K562 (cell line): Measurements from ENCODE around the gene ODF2. TPM values are rescaled to one million over a fixed set of nuclear protein-coding genes. Genes with fewer than 3 reads are reported as not detected.

Experiments
- ATAC-seq: fragments of 200-7000 bp; cut with Tn5 transposase; 3 replicates; pipeline ENCODE4 v1.9.1; 2020; ENCODE audit warnings: moderate library complexity
- BruUV-seq: library from RNA; stranded (reverse); fragments of 400-500 nt; replicated peaks from 2 replicates; lab custom pipeline; 2021; lab: Mats Ljungman, UMichigan
- CTCF ChIA-PET: fragments of 300-600 bp; formaldehyde crosslinking; extraction: SDS; loops from one replicate; lab custom pipeline; 2021; ENCODE audit warnings: low intra/inter-chr PET ratio; lab: Yijun Ruan, JAX
- POLR2A ChIA-PET: fragments of 300-600, 350-650 bp; sonication (Branson Sonifier 250); formaldehyde crosslinking; extraction: SDS; loops from one replicate; lab custom pipeline; 2021; ENCODE audit warnings: antibody characterized with exemption, inconsistent platforms; lab: Yijun Ruan, JAX
- DNase-seq, 4 experiments: peaks; one replicate each; pipeline versions ENCODE4 v3.0.0 to v3.0.0-alpha.2; 2011 to 2018; ENCODE audit warnings: low spot score in 3 of 4, mixed read lengths in 3 of 4; ENCODE audit errors: extremely low read depth in 1 of 4
- FAIRE-seq: peaks from 2 replicates; lab custom pipeline; 2011; peaks lifted over from hg19 to GRCh38; lab: Jason Lieb, UNC
- H2AFZ ChIP-seq: 2 replicates; pipeline ENCODE4 v1.6.0; 2011; ENCODE audit warnings: low read depth, low read length, control low read depth, inconsistent platforms
- H3K27ac ChIP-seq: fragments of 200-600 bp; 3 replicates; pipeline ENCODE4 v1.8.0; 2011; ENCODE audit warnings: low read depth, mild to moderate bottlenecking, control low read depth, inconsistent platforms, low read length, moderate library complexity, mixed read lengths; ENCODE audit errors: extremely low read depth
- H3K27me3 ChIP-seq, 2 experiments: fragments of 300-600 bp in 1 of 2; 2 replicates in 1 of 2; 3 replicates in 1 of 2; pipeline versions ENCODE4 v1.6.0 to v1.8.0; 2011; ENCODE audit warnings: inconsistent platforms in 2 of 2, low read length in 2 of 2, mild to moderate bottlenecking in 1 of 2, mixed read lengths in 1 of 2, moderate library complexity in 1 of 2; ENCODE audit not compliant: control insufficient read depth in 2 of 2, insufficient read depth in 2 of 2
- H3K36me3 ChIP-seq: fragments of 300-600 bp; 3 replicates; pipeline ENCODE4 v1.8.0; 2011; ENCODE audit warnings: mild to moderate bottlenecking, low read length, inconsistent platforms; ENCODE audit not compliant: control insufficient read depth, insufficient read depth
- H3K4me1 ChIP-seq, 2 experiments: fragments of 200-600 bp in 1 of 2; replicated peaks in 1 of 2; 2 replicates in 1 of 2; 3 replicates in 1 of 2; pipeline versions ENCODE4 v1.5.1 to v1.8.0; 2011; ENCODE audit warnings: inconsistent platforms in 2 of 2, low read length in 2 of 2, mild to moderate bottlenecking in 1 of 2, mixed read lengths in 1 of 2, moderate library complexity in 1 of 2; ENCODE audit not compliant: control insufficient read depth in 2 of 2, insufficient read depth in 2 of 2
- H3K4me2 ChIP-seq: 2 replicates; pipeline ENCODE4 v1.6.1; 2011; ENCODE audit warnings: low read length, control low read depth, inconsistent platforms, mixed read lengths; ENCODE audit not compliant: insufficient read depth
- H3K4me3 ChIP-seq: fragments of 200-600 bp; sonication (generic), shearing (Covaris generic); 2 replicates; pipeline ENCODE4 v1.5.1; 2016; ENCODE audit warnings: control low read depth, inconsistent platforms
- H3K79me2 ChIP-seq: fragments of 200-600 bp; 3 replicates; pipeline ENCODE4 v1.8.0; 2011; ENCODE audit warnings: low read length, inconsistent platforms; ENCODE audit not compliant: control insufficient read depth, insufficient read depth
- H3K9ac ChIP-seq, 2 experiments: 2 replicates each; pipeline versions ENCODE4 v1.6.0 to v1.6.1; 2011; ENCODE audit warnings: low read depth in 2 of 2, low read length in 2 of 2, control low read depth in 1 of 2, inconsistent platforms in 1 of 2, mild to moderate bottlenecking in 1 of 2, mixed read lengths in 1 of 2; ENCODE audit not compliant: insufficient read depth in 1 of 2
- H3K9me1 ChIP-seq: one replicate; pipeline ENCODE4 v1.6.0; 2011; ENCODE audit warnings: inconsistent platforms, mild to moderate bottlenecking, low read length, moderate library complexity; ENCODE audit not compliant: control insufficient read depth, insufficient read depth
- H3K9me3 ChIP-seq: replicated peaks from 2 replicates; pipeline ENCODE4 v1.5.1; 2011; ENCODE audit warnings: low read depth, low read length, inconsistent platforms; ENCODE audit not compliant: control insufficient read depth, insufficient read depth
- H4K20me1 ChIP-seq: replicated peaks from 2 replicates; pipeline ENCODE4 v1.6.1; 2011; ENCODE audit warnings: low read length, inconsistent platforms, mixed read lengths; ENCODE audit not compliant: control insufficient read depth, insufficient read depth
- DDX20 ChIP-seq: fragments of 450-650 bp; IDR thresholded peaks from 2 replicates; pipeline ENCODE4 v1.6.1; 2016; ENCODE audit warnings: missing genetic modification characterization, low read depth, mild to moderate bottlenecking, missing compliant biosample characterization, moderate library complexity
- FOXO4 ChIP-seq: fragments of 450-650 bp; formaldehyde crosslinking; IDR thresholded peaks from 2 replicates; pipeline ENCODE4 v1.4.0; 2020; ENCODE audit warnings: mild to moderate bottlenecking, moderate library complexity
- HNRNPK ChIP-seq: fragments of 200-400 bp; formaldehyde crosslinking; IDR thresholded peaks from one replicate; pipeline ENCODE4 v1.6.1; 2018; ENCODE audit warnings: mild to moderate bottlenecking, low read depth, low read length; ENCODE audit not compliant: poor library complexity, severe bottlenecking
- ILF3 ChIP-seq: fragments of 450-650 bp; IDR thresholded peaks from 2 replicates; pipeline ENCODE4 v1.6.1; 2018; ENCODE audit warnings: antibody characterized with exemption, mild to moderate bottlenecking, moderate library complexity, borderline replicate concordance
- MCM7 ChIP-seq, 2 experiments: fragments of 450-650 bp; IDR thresholded peaks; 2 replicates each; pipeline ENCODE4 v1.6.1; 2016 to 2018
- NR0B1 ChIP-seq: fragments of 450-650 bp; IDR thresholded peaks from one replicate; pipeline ENCODE4 v1.6.1; 2018; ENCODE audit warnings: mild to moderate bottlenecking, moderate library complexity; ENCODE audit not compliant: partially characterized antibody
- TCF15 ChIP-seq: fragments of 250-450 bp; sonication (Bioruptor Pico); IDR thresholded peaks from 2 replicates; pipeline ENCODE4 v1.8.0; 2022; ENCODE audit warnings: moderate library complexity, mild to moderate bottlenecking, inconsistent platforms
- ZNF518B ChIP-seq: fragments of 250-450 bp; sonication (Bioruptor Pico); IDR thresholded peaks from 2 replicates; pipeline ENCODE4 v1.5.0; 2021; ENCODE audit warnings: mild to moderate bottlenecking, moderate library complexity
- ZSCAN32 ChIP-seq: fragments of 450-650 bp; formaldehyde crosslinking; IDR thresholded peaks from 2 replicates; pipeline ENCODE4 v1.4.0; 2020; ENCODE audit warnings: mild to moderate bottlenecking, moderate library complexity
- WGBS: fragments of 100-300 bp; shearing (Covaris generic); methylation state at CpG from one replicate; pipeline ENCODE4 v1.1.6; 2016; ENCODE audit warnings: low coverage, mixed read lengths; ENCODE audit not compliant: insufficient coverage; ENCODE audit errors: missing lambda C conversion rate; 5-methylcytosine and 5-hydroxymethylcytosine counted together
- in situ Hi-C: fragments of 300-500 bp; cut with MboI; formaldehyde crosslinking; loops from 4 replicates; pipeline ENCODE4 v1.15.0; 2018; ENCODE audit warnings: inconsistent platforms, mixed read lengths
- intact Hi-C: fragments of 100-400 bp; cut with micrococcal nuclease; formaldehyde crosslinking; loops from 2 replicates; pipeline ENCODE4 v1.14.2; 2022
- polyA plus RNA-seq, 8 experiments: library from polyadenylated mRNA; depleted of rRNA in 4 of 8; stranded (reverse) in 5 of 8; unstranded in 3 of 8; fragments of >200 nt; fragmentation: Nextera tagmentation in 2 of 8; fragmentation: Illumina TruSeq in 1 of 8; extraction: Ambion mirVana in 2 of 8; extraction: Trizol in 1 of 8; gene quantifications; 2 replicates each; pipeline versions ENCODE4 v1.2.1 to v1.2.3, GENCODE V29; 2011 to 2014; ENCODE audit warnings: inconsistent platforms in 1 of 8, missing spikeins in 1 of 8
- total RNA-seq, 7 experiments: library from RNA; depleted of rRNA in 6 of 7; stranded (reverse); fragments of >200 nt in 6 of 7; fragmentation: Illumina TruSeq in 2 of 7; extraction: Trizol in 2 of 7; gene quantifications; 2 replicates each; pipeline versions ENCODE4 v1.2.1 to v1.2.3, GENCODE V29; 2011 to 2021; ENCODE audit warnings: low replicate concordance in 1 of 7
- TF ChIP-seq, protein P1 (sequence below): sonication (generic); formaldehyde crosslinking; IDR thresholded peaks from 2 replicates; pipeline ENCODE4 v1.8.0; 2023; ENCODE audit warnings: mild to moderate bottlenecking, missing genetic modification reagents

The ODF2 gene
- total and polyA plus RNA-seq, 9 of the 15 experiments (the other 6 are each of a cell fraction or from before 2014, with no cell fraction given): 16.5 to 83.2 (median 69.7) TPM

GRCh38 chr9:128459011-128459410 lies 3.2 kb downstream of the ODF2 start:
- in situ Hi-C loops: no loop called here
- no peak for ATAC-seq
- CTCF ChIA-PET: no interaction called here
- TF ChIP-seq FOXO4: no peak
- TF ChIP-seq HNRNPK: no peak
- TF ChIP-seq ZSCAN32: no peak
- no peak for TF ChIP-seq TCF15 (CRISPR knock-in tag)
- TF ChIP-seq ZNF518B (CRISPR knock-in tag): no peak
- no peak for TF ChIP-seq DDX20
- TF ChIP-seq, protein P1, sequence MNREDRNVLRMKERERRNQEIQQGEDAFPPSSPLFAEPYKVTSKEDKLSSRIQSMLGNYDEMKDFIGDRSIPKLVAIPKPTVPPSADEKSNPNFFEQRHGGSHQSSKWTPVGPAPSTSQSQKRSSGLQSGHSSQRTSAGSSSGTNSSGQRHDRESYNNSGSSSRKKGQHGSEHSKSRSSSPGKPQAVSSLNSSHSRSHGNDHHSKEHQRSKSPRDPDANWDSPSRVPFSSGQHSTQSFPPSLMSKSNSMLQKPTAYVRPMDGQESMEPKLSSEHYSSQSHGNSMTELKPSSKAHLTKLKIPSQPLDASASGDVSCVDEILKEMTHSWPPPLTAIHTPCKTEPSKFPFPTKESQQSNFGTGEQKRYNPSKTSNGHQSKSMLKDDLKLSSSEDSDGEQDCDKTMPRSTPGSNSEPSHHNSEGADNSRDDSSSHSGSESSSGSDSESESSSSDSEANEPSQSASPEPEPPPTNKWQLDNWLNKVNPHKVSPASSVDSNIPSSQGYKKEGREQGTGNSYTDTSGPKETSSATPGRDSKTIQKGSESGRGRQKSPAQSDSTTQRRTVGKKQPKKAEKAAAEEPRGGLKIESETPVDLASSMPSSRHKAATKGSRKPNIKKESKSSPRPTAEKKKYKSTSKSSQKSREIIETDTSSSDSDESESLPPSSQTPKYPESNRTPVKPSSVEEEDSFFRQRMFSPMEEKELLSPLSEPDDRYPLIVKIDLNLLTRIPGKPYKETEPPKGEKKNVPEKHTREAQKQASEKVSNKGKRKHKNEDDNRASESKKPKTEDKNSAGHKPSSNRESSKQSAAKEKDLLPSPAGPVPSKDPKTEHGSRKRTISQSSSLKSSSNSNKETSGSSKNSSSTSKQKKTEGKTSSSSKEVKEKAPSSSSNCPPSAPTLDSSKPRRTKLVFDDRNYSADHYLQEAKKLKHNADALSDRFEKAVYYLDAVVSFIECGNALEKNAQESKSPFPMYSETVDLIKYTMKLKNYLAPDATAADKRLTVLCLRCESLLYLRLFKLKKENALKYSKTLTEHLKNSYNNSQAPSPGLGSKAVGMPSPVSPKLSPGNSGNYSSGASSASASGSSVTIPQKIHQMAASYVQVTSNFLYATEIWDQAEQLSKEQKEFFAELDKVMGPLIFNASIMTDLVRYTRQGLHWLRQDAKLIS (CRISPR knock-in tag): no peak
- TF ChIP-seq ILF3: no peak
- no peak for TF ChIP-seq NR0B1
- TF ChIP-seq MCM7 (IDR thresholded peaks at IDR 0.05): no peak

More at GRCh38 chr9:128459011-128459410, 3.2 kb downstream of the ODF2 start:
- Histone ChIP-seq H3K79me2 (peaks cover 34% of the 10 kb centered on the region), H3K9me3 (no peaks in the 10 kb centered on the region), H3K27ac (no peak overlapping the region), H3K36me3 (peaks cover 56% of the 10 kb centered on the region), H3K4me3 (no peak overlapping the region), H4K20me1 (no peaks in the 10 kb centered on the region; the same call in 1 of the 2 replicates), H2AFZ (no peak overlapping the region), H3K9ac (no peak overlapping the region), H3K9me1 (peaks cover 7% of the 10 kb centered on the region), H3K4me1 (peaks cover 6 to 26% of the 10 kb centered on the region in 2 experiments; a peak in 3 of 5 replicates), H3K27me3 (no peaks in the 10 kb centered on the region), H3K4me2 (no peak overlapping the region)
- POLR2A ChIA-PET: interaction anchor here (0.9 kb wide), 1 partner anchor 10 kb away, joined by 3 read pairs; no protein-coding TSS in a partner anchor
- BruUV-seq: no TSS peak
- intact Hi-C loops: loop anchor here (5.0 kb wide), 1 partner anchor 33 kb away; no protein-coding TSS in a partner anchor
- WGBS: 91% methylated on average over 3 of the region's 3 CpGs
- no peak for FAIRE-seq
- DNase-seq: no peak
